Fibroblast of lung (primary cell): Measurements from ENCODE around the gene CGB2. TPM values are rescaled to one million over a fixed set of nuclear protein-coding genes. Genes with fewer than 3 reads are reported as not detected.
"Not testable (repeated sequence)": the region's sequence is repeated elsewhere in the genome, so short reads cannot be mapped to it uniquely, and the experiment has no call there.

Source experiments
- DNase-seq, 2 donors: peaks; one replicate each; pipeline versions ENCODE4 v3.0.0 to v3.0.0-alpha.2; 2010; ENCODE audit warnings: low read depth in 2 of 2
- H2AFZ ChIP-seq: 2 replicates; pipeline ENCODE4 v1.5.1; 2012; ENCODE audit warnings: low read length, control low read depth, inconsistent platforms
- H3K27ac ChIP-seq: 2 replicates; pipeline ENCODE4 v1.5.1; 2011; ENCODE audit warnings: low read length, control low read depth; ENCODE audit not compliant: insufficient read depth
- H3K27me3 ChIP-seq: 2 replicates; pipeline ENCODE4 v1.5.1; 2011; ENCODE audit warnings: mild to moderate bottlenecking, low read length; ENCODE audit not compliant: control insufficient read depth, insufficient read depth
- H3K36me3 ChIP-seq: 2 replicates; pipeline ENCODE4 v1.5.1; 2011; ENCODE audit warnings: low read length; ENCODE audit not compliant: control insufficient read depth, insufficient read depth
- H3K4me1 ChIP-seq: 2 replicates; pipeline ENCODE4 v1.5.1; 2011; ENCODE audit warnings: low read length; ENCODE audit not compliant: control insufficient read depth, insufficient read depth; ENCODE audit errors: extremely low read depth
- H3K4me2 ChIP-seq: 2 replicates; pipeline ENCODE4 v1.5.1; 2011; ENCODE audit warnings: low read length, control low read depth; ENCODE audit not compliant: insufficient read depth; ENCODE audit errors: extremely low read depth
- H3K4me3 ChIP-seq, 4 experiments: fragments of 200-600 bp in 1 of 4; sonication (generic) in 1 of 4; replicated peaks in 1 of 4; 2 replicates each; pipeline ENCODE4 v1.5.1; 2011 to 2016; ENCODE audit warnings: low read length in 4 of 4, low read depth in 3 of 4, mild to moderate bottlenecking in 3 of 4, control low read depth in 2 of 4, inconsistent platforms in 1 of 4, mixed read lengths in 1 of 4; ENCODE audit not compliant: insufficient read depth in 1 of 4; ENCODE audit errors: control extremely low read depth in 1 of 4
- H3K79me2 ChIP-seq: 2 replicates; pipeline ENCODE4 v1.5.1; 2012; ENCODE audit warnings: mild to moderate bottlenecking, low read length, inconsistent platforms; ENCODE audit not compliant: control insufficient read depth, insufficient read depth
- H3K9ac ChIP-seq: 2 replicates; pipeline ENCODE4 v1.5.1; 2011; ENCODE audit warnings: mild to moderate bottlenecking, low read length, control low read depth; ENCODE audit not compliant: insufficient read depth
- H3K9me3 ChIP-seq: 2 replicates; pipeline ENCODE4 v1.5.1; 2012; ENCODE audit warnings: low read depth, low read length; ENCODE audit not compliant: control insufficient read depth, insufficient read depth
- H4K20me1 ChIP-seq: 2 replicates; pipeline ENCODE4 v1.5.1; 2011; ENCODE audit warnings: low read length; ENCODE audit not compliant: control insufficient read depth, insufficient read depth; ENCODE audit errors: extremely low read depth
- CTCF ChIP-seq, 2 donors: IDR thresholded peaks in 1 of 2; conservative IDR thresholded peaks in 1 of 2; 1 replicate in 1 of 2; 2 replicates in 1 of 2; pipeline ENCODE4 v1.5.1; 2011 to 2012; ENCODE audit warnings: low read length in 2 of 2, control low read depth in 1 of 2, inconsistent platforms in 1 of 2, low read depth in 1 of 2, mild to moderate bottlenecking in 1 of 2
- EZH2 ChIP-seq: IDR thresholded peaks from 2 replicates; pipeline ENCODE4 v1.5.1; 2012; ENCODE audit warnings: low read length, control low read depth, mild to moderate bottlenecking; ENCODE audit errors: missing control alignments
- polyA plus RNA-seq, 2 donors: library from polyadenylated mRNA; depleted of rRNA in 1 of 2; stranded (reverse) in 1 of 2; unstranded in 1 of 2; fragments of >200 nt; gene quantifications; 2 replicates each; pipeline ENCODE4 v1.2.1, GENCODE V29; 2011 to 2012; ENCODE audit warnings: missing spikeins in 1 of 2
- total RNA-seq: library from RNA; depleted of rRNA; stranded (reverse); fragments of >200 nt; gene quantifications from 2 replicates; pipeline ENCODE4 v1.2.1, GENCODE V29; 2014

CGB2 gene
- total and polyA plus RNA-seq, 2 donors (not counting 1 experiment from before 2014, with no cell fraction given): not detected

GRCh38 chr19:49018388-49019241 is 13.1 kb upstream of the CGB2 start:
- Histone ChIP-seq H3K4me2 (peak overlapping the region; percentile 85), H3K36me3 (peaks cover 12% of the 10 kb centered on the region), H3K4me3 (peak overlapping the region; percentile 31 to 53 (median 45)), H2AFZ (peak overlapping the region; percentile 53)
- H3K27me3 ChIP-seq, H3K9ac ChIP-seq, H3K79me2 ChIP-seq, DNase-seq, H4K20me1 ChIP-seq, H3K9me3 ChIP-seq, H3K4me1 ChIP-seq, H3K27ac ChIP-seq: not testable (repeated sequence)

- Histone ChIP-seq H4K20me1 (no peaks in the 10 kb centered on the region), H3K4me1 (peaks cover 2% of the 10 kb centered on the region), H3K36me3 (peaks cover 10% of the 10 kb centered on the region), H3K79me2 (no peaks in the 10 kb centered on the region), H3K4me3 (peak overlapping the region; percentile 7 to 23 (median 19)), H3K27me3 (peaks cover 3% of the 10 kb centered on the region), H2AFZ (no peak overlapping the region), H3K9me3 (no peaks in the 10 kb centered on the region), H3K27ac (no peak overlapping the region), H3K4me2 (peak overlapping the region; percentile 51), H3K9ac (no peak overlapping the region)
- TF ChIP-seq CTCF (conservative IDR thresholded peaks at IDR 0.05 in 1 of 2, IDR thresholded peaks at IDR 0.05 in 1 of 2; ENCODE audit: low read depth in 1 of 2, low read length in 2 of 2) (peak in 1 of 2 donors; percentile 11), EZH2 (no peak)
- DNase-seq: peak in 1 of 2 donors; percentile 28
Measured at GRCh38 chr19:49019242-49019932, 12.3 kb upstream of the CGB2 start.

GRCh38 chr19:49020342-49020741 is 11.3 kb upstream of the CGB2 start:
- DNase-seq: no peak

More at GRCh38 chr19:49020342-49020741, 11.3 kb upstream of the CGB2 start:
- Histone ChIP-seq H3K4me2 (no peak overlapping the region), H3K4me1 (peaks cover 2% of the 10 kb centered on the region), H3K4me3 (no peak overlapping the region), H3K36me3 (peaks cover 9% of the 10 kb centered on the region), H4K20me1 (no peaks in the 10 kb centered on the region), H2AFZ (no peak overlapping the region), H3K27ac (no peak overlapping the region), H3K9me3 (no peaks in the 10 kb centered on the region), H3K9ac (no peak overlapping the region), H3K27me3 (peaks cover 3% of the 10 kb centered on the region), H3K79me2 (no peaks in the 10 kb centered on the region)
- TF ChIP-seq EZH2 (no peak), CTCF (conservative IDR thresholded peaks at IDR 0.05 in 1 of 2, IDR thresholded peaks at IDR 0.05 in 1 of 2; ENCODE audit: low read depth in 1 of 2, low read length in 2 of 2) (no peak)
